GM19023 (cell line): Measurements from ENCODE around the gene NRDC.

ENCODE experiments used
- ATAC-seq: cut with Tn5 transposase; IDR thresholded peaks from one replicate; pipeline ENCODE4 v1.9.1; 2021; ENCODE audit warnings: mild to moderate bottlenecking, moderate library complexity; ENCODE audit not compliant: unreplicated experiment

Gene NRDC

DNA sequence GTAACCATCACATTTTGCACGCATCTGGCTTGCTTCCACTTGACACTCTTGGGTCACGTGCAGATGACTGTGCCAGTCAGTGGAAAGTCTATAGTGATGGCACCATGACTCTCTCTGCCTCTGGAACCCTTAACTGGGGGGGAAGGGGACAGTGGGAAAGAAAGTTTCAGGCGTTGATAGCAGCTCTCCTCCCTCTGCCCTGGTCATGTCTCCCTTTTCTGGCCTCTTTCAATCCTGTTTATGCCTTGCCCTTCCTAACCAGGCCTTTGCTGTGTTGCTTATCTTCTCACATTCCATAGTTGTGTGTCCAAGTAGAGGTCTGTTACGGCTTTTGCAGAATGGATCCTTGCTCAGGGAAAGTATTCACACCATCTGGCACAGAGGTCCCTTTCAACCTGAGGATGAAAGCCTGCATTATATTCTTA is 93.5 kb downstream of the NRDC start:
- ATAC-seq, result no peak

GRCh38 chr1:51780927-51781326 is 97.6 kb downstream of the NRDC start:
- ATAC-seq, result no peak

DNA sequence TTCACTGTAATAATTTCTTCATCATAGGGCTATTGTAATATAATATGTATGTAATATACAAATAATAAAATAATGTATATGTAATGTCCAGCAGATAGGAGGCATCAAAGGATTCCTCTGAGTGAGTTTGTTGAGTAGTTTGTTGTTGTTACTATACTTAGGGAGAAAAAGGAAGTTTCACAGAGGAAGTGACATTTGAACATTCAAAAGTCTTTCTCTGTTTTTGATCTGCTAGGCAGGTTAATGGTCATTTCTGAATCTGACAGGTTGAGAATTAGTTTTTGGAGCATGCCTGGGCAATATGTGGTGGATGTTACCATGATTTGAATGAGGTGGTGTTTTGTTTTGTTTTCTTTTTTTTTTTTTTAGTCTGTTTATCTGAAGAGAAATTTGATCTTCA is 102.1 kb downstream of the NRDC start:
- ATAC-seq, result no peak

GRCh38 chr1:51768971-51769588 is 109.4 kb downstream of the NRDC start:
- no peak for ATAC-seq

- ATAC-seq, result no peak
These were observed 117.2 kb downstream of the NRDC start for GRCh38 chr1:51761351-51761750.

DNA sequence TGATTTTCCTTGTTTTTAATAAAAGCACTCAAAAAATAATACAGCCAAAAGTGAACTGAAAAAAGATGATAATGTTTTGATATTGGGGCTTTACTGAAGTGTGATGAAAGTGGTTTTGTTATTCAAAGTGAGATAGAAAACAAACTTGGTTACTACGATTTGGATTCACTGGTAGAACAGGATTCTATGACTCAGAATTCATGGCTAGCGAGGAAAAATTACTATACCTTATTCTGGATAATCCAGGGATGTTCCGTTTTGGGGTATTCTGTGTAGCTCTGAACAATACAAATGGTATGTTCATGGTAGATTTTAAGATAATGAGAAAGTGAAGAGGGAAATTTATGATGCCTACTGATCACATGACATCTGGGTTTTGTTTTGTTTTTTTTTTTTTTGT is 117.7 kb downstream of the NRDC start:
- ATAC-seq, result no peak

DNA sequence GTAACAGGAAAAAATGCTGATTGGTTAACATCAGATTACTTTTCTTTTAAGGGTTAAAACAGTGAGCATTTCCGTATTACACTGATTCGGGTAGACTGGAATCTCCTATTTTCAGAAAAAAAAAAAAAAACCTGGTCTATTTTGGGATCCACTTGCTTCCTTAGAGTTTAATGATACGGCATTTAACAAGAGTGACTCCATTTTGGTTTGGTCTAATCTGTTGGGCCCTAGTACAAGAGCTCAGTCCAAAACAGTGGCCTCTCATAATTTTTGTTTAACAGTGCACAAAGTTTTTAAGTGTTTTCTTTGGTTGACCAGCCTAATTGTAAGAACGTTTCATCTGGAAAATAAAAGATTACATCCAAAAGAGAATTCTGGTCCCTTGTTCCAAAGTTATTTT is 120.2 kb downstream of the NRDC start:
- ATAC-seq, result no peak

- ATAC-seq, result no peak
These were observed 122.2 kb downstream of the NRDC start for GRCh38 chr1:51756290-51756689.

DNA sequence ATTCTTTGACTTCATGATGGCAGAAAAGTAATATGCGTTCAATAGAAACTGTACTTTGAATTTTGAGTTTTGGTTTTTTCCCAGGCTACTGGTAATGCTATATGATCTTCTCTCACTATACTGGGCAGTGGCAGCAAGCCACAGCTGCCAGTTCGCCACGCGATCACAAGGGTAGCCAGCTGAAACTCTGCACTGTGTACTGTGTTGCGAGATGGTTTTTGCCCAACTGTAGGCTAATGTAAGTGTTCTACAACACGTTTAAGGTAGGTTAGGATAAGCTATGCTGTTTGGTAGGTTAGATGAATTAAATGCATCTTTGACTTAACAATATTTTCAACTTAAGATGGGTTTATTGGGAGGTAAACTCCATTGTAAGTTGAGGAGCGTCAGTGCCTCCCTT is 123.1 kb downstream of the NRDC start:
- no peak for ATAC-seq

- no peak for ATAC-seq
These were observed 123.9 kb downstream of the NRDC start for GRCh38 chr1:51754666-51755065.

DNA sequence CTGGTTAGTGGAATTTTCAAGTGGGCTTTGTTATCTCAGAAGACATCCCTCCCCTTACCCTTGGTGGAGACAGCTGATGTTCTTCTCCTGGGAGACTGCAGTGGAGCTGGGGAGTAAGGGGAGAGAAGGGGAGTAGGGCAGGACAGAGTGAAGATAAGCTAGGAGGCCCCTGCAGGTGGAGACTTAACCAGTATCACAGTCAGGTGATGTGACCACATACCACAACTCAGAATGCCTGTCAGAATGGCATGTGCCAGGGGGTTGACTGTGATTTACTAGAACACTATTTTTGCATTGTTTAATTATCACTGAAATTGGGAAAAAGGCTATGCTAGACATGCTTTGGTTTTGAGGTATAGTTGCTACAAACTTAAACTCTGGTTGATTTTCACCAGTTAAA is 124.6 kb downstream of the NRDC start:
- no peak for ATAC-seq

- no peak for ATAC-seq
These were observed 126.2 kb downstream of the NRDC start for GRCh38 chr1:51752073-51752948.

GRCh38 chr1:51750729-51751128 is 127.8 kb downstream of the NRDC start:
- no peak for ATAC-seq

GRCh38 chr1:51750218-51750617 is 128.3 kb downstream of the NRDC start:
- ATAC-seq, result no peak

DNA sequence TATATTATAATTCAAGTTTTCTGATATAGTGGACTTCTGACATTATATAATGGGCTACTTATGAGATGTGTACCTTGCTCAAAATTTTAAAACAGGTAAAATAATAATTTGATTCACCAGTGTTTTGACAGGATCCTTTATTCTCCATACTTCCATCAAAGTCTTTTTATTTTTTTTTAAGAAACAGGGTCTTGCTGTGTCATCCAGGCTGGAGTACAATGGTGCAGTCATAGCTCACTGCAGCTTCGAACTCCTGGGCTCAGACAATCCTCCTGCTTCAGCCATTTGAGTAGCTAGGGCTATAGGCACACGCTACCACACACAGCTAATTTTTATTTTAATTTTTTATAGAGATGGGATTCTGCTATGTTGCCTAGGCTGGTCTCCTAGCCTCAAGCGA is 129.4 kb downstream of the NRDC start:
- ATAC-seq, result no peak

DNA sequence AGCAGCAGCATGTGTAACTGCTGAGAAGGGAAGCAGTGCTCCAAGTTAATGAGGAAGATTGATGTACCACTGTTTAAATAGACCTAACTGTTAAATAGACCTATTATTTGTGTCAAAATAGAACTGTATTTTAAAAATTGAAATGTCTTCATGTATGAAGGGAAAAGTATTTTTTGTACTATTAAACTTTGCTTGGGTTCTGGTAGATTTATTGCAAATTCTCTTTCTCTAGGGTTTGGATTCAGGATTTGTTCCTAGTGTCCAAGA is 133.3 kb downstream of the NRDC start:
- no peak for ATAC-seq

GRCh38 chr1:51744506-51745303 is 133.8 kb downstream of the NRDC start:
- no peak for ATAC-seq

DNA sequence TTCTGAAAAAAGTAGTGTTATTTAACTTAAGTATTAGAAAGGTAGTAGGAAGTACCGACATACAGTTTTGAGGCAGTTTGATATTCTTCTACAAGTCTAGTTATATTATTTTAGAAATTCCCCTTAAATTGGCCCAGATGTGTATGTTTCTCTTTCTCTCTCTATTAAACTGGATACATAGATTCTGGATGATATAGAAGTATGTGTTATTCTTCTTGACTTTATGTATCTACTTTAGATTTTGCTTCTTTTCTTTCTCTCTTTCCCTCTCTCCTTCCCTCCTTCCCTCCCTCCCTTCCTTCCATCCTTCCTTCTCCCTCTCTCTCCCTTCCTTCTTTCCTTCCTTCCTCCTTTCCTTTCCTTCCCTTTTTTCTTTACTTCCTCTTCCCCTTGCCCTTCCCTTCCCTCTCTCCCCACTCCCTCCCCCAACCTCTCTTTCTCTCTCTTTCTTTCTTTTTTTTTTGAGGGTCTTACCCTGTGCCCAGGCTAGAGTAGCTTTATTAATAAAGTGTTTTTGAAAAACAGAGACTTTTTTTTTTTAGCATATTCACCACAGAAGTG is 137.3 kb downstream of the NRDC start:
- ATAC-seq, result no peak

DNA sequence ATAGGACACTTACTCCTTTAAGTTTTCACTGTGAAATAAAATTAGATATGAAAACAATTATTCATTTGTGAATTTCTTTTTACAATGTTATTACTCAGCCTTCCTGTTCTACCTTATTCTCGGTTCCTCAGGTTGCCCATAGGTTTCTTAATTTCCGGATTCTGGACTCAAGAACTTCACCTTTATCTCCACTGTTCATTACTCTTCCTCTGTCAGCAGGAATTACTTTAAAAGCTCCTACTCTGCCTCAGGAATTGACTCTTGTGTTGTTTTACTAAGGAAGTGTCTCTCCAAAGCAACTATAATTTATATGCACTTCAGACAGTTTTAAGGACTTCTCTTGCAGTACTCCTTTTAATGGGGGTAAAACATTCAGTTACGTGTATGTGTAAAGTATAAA is 137.9 kb downstream of the NRDC start:
- no peak for ATAC-seq
